SHP77 (cell line): ENCODE data around the gene ZNF831.

Source experiments
- DNase-seq, 2 experiments: peaks; one replicate each; lab custom pipeline; 2025; lab: John Stamatoyannopoulos, UW

Gene ZNF831

GRCh38 chr20:59179988-59180387 is 16.4 kb downstream of the ZNF831 start:
- no peak for DNase-seq

- no peak for DNase-seq
These were observed 18.3 kb downstream of the ZNF831 start for GRCh38 chr20:59181936-59182335.

GRCh38 chr20:59182401-59183044 is 18.9 kb downstream of the ZNF831 start:
- DNase-seq, result no peak

- DNase-seq, result no peak
These were observed 20.1 kb downstream of the ZNF831 start for GRCh38 chr20:59183751-59184150.

- no peak for DNase-seq
These were observed 21.3 kb downstream of the ZNF831 start for GRCh38 chr20:59184880-59185447.

GRCh38 chr20:59185809-59186208 is 22.2 kb downstream of the ZNF831 start:
- DNase-seq, result no peak

GRCh38 chr20:59190466-59190865 is 26.8 kb downstream of the ZNF831 start:
- DNase-seq, result no peak

GRCh38 chr20:59191036-59191755 is 27.6 kb downstream of the ZNF831 start:
- no peak for DNase-seq

- DNase-seq, result no peak
These were observed 28.3 kb downstream of the ZNF831 start for GRCh38 chr20:59191756-59192532.

GRCh38 chr20:59192533-59192896 is 28.9 kb downstream of the ZNF831 start:
- no peak for DNase-seq

GRCh38 chr20:59193325-59193724 is 29.7 kb downstream of the ZNF831 start:
- no peak for DNase-seq

- no peak for DNase-seq
These were observed 30.7 kb downstream of the ZNF831 start for GRCh38 chr20:59194023-59194935.

GRCh38 chr20:59195316-59195993 is 31.8 kb downstream of the ZNF831 start:
- DNase-seq, result no peak

GRCh38 chr20:59204165-59204894 is 40.7 kb downstream of the ZNF831 start:
- DNase-seq, result no peak

- DNase-seq, result no peak
These were observed 41.4 kb downstream of the ZNF831 start for GRCh38 chr20:59205044-59205443.

- no peak for DNase-seq
These were observed 43.6 kb downstream of the ZNF831 start for GRCh38 chr20:59207235-59207634.

GRCh38 chr20:59207742-59208357 is 44.2 kb downstream of the ZNF831 start:
- peak; percentile 31 to 36 for DNase-seq

- DNase-seq, result no peak
These were observed 46.6 kb downstream of the ZNF831 start for GRCh38 chr20:59210186-59210585.

- no peak for DNase-seq
These were observed 47.7 kb downstream of the ZNF831 start for GRCh38 chr20:59211208-59211765.

GRCh38 chr20:59214073-59214472 is 50.5 kb downstream of the ZNF831 start:
- DNase-seq, result no peak
